Left forelimb (tissue), 1 donor: ENCODE data around the gene TNRC6A.
"Not testable (repeated sequence)": the region's sequence is repeated elsewhere in the genome, so short reads cannot be mapped to it uniquely, and the experiment has no call there.

ENCODE experiments used
- DNase-seq: peaks from one replicate; pipeline ENCODE4 v3.0.0-alpha.2; 2018; ENCODE audit warnings: low spot score

TNRC6A gene

DNA sequence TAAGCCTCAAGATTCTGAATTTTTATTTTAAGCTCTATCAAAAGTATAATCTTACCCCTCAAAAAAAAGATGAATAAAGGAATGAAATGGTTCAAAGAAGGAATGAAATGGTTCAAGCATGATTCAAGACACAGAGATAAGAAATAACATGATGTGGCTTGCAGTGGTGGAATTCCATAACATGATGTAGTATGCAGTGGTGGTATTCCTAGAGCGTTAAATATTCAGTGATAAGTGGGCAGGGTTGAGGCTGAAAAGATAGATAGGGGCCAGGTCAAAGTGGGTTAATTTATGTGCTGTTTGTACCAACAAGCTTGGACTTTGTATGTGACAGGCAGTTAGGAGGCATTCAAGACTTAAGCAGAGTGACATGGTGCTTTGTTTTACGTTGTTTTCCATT lies 29.6 kb downstream of the TNRC6A start:
- no peak for DNase-seq

DNA sequence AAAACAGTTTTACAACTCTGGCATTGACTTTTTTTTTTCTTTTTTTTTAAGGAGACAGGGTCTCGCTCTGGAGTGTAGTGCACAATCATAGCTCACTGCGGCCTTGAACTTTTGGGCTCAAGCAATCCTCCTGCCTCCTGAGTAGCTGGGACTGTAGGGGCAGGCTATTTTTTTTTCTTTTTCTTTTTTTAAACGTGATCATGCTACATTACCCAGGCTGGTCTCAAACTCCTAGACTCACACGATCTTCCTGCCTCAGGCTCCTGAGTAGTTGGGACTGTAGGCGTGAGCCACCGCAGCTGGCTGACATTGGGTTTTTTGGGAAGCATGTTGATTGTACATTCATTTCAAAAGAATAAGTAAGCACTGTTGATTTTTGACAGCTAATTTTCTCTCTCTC lies 32.1 kb downstream of the TNRC6A start:
- DNase-seq, result no peak

DNA sequence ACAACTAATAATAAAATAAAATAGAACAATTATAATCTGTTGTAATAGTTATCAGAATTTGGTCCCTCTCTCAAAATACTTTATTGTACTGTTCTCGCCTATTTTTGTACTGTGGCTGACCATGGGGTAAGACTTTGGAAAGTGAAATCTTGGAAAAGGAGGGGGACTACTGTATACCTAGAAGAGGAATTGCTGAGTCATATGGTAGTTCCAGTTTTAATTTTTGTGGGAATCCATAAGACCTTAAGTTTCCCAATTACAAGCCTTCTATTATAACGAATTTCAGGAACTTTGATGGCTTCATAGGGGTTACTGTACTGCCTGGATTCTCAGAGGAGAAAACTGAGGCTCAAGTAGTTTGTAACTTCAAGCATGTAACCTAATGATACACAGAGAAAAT lies 35.5 kb downstream of the TNRC6A start:
- no peak for DNase-seq

DNA sequence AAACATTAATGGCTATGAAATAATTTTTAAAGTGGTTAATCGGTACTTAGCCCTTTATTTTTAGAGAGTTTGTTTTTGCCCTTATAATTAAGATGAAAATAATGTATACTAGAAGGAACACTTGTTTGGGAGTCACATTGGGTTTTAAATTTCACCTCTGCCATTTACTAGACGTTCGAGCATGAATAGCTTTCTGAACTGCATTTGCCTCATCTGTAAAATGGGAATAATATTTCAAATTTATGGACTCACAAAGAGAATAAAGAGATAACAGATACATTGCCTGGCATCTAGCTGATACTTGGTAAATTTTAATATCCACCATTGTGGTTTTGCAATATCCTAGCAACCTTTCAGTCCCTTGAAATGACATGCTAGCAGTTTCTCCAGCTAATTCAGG lies 36.6 kb downstream of the TNRC6A start:
- DNase-seq, result no peak

DNA sequence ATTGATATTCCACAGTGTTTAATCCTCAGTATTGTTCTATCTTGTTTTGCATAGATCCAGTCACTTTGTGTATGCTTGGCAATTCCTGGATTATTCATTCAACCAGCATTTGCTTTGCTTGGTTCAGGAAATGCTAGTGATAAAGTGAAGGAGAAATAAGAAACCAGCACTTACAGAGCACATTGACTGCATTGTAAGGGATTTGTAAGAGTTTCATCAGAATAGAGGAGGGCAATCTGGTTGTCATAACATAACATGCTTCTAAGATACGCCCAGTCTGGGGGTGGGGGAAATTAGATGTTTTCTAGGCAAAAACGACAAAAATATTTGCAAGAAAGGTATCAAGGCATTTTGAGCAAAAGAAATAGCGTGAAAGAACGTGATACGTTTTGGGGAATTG lies 40.4 kb downstream of the TNRC6A start:
- no peak for DNase-seq

DNA sequence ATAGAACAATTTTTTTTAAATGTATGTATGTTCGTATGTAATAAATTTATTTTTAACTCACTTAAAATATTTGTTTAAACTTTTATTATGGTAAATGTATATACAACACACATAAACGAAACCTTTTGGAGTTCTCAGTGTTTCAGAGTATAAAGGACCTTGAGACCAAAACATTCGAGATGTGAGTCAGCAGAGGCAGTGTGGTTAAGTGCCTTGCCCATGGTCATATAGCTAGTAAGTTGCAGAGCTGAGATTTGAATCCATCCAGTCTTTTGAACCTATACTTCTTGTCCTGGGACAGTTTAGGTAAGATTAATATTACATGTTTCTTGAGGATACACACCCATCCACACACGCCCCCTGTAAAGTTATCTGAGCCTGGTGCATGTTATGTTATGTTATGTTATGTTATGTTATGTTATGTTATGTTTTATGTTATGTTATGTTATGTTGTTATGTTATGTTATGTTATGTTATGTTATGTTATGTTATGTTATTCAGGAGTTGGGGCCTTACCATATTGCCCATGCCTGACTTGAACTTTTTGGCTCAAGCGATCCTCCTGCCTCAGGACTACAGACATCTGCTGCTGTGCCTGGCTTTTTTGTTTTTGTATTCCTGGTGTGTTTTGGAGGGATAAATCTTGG lies 41.8 kb downstream of the TNRC6A start:
- DNase-seq, result no peak

DNA sequence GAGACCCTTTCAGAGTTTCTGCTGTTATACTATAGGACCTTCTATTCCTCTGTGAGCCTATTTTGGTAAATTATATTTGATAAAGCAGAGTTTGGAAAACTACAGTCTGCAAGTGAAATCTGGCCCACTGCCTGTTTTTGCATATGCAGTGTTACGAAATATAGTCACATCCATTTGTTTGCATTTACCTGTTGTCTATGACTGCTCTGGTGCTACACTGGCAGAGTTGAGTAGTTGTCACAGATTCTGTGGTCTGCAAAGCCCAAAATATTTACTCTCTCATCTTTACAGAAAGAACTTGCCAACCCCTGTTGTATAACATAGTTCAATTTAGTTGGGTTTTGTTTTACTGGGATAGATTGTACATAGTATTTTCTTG lies 42.3 kb downstream of the TNRC6A start:
- no peak for DNase-seq

DNA sequence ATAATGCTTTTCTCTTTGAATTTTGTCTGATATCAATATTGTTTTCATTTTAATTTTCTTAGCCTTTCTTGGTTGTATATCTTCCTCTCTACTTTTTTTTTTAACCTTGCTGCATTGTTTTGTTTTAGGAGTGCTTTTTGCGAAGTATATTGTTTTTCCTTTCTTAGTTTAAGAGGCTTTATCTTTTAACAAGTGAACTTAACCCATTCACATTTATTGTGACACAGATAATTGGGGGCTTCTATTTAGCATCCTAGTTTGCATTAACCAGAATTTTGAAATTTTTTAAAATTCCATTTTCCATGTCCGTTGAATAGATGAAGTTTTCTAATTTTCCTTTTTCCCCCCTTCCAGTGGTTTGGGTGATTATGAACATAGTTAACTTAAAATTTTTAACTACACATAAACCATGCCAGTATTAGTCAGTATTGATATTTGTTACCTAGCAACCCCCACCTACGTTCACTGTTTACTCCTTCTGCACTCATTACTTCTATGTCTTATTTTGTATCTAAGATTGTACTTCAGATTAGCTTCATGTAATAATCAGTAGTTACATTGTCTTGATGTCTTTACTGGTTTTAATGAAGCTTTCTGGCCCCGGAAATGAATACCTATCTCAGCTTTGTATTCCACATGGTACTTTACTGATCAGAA lies 44.4 kb downstream of the TNRC6A start:
- no peak for DNase-seq

DNA sequence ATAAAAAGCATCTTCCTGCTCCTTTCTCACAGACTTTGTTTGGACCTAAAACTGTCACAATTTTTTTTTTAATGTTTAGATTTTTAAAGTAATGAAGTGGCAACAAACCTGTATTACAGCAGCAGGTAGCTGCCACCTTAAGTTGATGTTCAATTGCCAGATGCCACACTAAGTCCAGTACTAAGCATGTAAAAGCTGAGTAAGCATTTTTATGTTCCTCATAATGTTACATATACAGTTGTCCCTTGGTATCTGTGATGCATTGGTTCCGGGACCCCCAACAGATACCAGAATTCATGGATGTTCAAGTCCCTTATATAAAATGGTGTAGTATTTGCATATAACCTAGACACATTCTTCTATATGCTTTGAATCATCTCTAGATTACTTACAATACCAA lies 45.1 kb downstream of the TNRC6A start:
- DNase-seq, result no peak

DNA sequence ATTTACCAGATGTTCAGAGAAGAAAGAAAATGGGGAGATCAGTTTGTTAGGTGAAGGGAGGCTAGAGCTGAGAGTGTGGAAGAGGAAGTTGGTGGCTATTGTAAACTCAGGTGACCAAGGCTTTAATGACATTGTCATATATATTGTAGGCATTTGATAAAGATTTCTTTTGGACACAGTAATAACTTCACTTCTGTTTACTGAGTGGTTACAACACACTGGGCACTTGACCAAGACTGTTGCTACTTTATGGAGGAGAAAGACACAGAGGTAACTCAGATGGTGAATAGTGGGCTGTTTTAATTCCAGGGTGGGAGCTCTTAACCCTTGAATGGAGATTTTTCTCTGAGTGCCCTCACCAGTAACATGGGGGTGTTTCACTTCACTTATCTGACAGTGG lies 46.0 kb downstream of the TNRC6A start:
- DNase-seq, result no peak

DNA sequence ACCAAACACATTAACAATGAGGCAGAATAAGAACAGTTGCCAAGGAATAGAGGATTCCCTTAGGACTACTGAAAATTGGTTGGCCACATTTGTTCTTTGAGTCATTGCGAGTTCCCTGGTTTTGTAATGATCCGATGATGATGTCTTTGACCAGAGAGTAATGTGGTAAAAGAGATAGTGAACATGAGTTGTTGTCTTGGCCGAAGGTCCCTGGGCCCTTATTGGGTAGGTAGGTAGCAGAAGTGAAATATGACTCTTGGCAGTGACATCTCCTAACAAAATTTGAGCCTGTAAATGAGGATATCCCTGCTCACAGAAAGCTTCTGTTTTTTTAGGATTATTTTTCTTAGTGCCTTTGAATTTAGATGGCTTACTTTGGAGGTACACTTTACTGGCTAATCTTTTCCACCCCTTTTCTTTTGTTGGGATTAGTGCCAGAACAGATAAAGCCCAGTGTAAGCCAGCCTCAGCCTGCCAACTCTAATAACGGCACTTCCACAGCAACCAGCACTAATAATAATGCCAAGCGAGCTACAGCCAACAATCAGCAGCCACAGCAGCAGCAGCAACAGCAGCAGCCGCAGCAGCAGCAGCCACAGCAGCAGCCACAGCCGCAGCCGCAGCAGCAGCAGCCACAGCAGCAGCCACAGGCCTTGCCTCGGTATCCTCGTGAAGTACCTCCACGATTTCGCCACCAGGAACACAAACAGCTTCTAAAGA lies 47.2 kb downstream of the TNRC6A start:
- DNase-seq, result no peak

DNA sequence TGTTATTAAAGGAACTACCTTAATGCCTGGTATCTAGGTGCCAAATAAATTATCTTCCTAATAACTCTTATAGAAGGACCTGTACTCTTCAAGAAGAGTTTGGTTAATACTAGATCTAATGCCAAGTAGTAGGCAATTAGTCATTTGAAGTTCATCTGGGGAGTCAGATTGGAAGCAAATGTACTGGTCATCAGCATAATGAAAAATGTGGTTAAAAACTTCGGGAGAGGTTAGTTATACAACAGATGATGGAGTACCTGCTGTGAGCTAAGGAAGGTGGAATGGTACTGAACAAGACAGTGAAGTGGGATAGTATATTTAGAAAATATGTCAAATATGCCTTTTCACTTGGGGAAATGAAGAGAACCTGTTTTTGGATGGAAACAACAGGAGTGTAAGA lies 49.2 kb downstream of the TNRC6A start:
- DNase-seq, result no peak

DNA sequence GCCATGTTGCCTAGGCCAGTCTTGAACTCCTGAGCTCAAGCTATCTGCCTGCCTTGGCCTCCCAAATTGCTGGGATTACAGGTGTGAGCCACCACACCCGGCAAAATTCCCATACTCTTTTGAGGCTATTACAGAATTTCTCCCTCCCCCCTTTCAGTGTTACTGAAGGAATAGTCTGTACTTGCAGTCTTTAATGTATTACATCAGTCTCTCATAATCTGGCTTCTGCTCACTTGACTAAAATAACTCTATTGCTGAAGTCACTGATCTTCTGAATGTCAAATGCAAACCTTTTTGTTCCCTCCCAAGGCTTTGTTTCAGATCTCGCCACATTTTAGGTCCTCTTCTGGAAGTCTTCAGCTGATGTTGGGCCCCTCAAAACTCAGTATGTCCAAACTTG lies 51.8 kb downstream of the TNRC6A start:
- DNase-seq, result no peak

DNA sequence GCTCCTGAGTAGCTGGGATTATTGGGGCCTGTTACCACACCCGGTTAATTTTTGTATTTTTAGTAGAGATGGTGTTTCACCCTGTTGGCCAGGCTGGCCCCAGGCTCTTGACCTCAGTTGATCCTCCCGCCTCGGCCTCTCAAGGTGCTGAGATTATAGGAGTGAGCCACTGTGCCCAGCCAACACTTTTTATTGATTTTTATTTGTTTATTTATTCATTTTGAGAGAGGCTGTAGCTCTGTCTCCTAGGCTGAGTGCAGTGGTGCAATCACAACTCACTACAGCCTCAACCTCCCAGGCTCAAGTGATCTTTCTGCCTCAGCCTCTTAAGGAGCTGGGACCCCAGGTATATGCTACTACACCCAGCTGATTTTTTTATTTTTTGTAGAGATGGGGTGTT lies 54.7 kb downstream of the TNRC6A start:
- no peak for DNase-seq

DNA sequence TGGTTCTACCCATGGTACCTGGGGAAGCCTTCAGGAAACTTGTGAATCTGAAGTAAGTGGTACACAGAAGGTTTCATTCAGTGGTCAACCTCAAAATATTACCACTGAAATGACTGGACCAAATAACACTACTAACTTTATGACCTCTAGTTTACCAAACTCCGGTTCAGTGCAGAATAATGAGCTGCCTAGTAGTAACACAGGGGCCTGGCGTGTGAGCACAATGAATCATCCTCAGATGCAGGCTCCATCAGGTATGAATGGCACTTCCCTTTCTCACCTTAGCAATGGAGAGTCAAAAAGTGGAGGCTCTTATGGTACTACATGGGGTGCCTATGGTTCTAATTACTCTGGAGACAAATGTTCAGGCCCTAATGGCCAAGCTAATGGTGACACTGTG lies 60.4 kb downstream of the TNRC6A start:
- DNase-seq, result no peak

DNA sequence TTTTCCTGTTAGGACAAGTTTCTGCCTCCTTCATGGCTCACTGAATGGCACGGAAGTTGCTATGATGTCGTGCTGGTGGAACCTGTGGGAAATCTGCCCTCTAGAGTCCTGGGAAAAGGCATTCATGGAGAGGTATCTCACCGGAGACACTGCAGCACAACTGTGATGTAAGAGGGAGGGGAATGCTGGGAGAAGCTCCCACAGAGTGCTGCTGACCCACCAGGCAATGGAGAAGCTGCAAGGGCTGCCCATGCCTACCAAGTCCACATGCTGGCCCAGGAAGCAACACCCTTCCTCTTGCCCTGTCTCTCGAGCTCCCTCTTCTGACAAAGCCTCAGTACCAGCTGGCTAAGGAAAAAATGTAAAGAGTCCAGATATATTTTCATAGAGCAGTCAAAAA lies 71.1 kb downstream of the TNRC6A start:
- DNase-seq, result no peak

DNA sequence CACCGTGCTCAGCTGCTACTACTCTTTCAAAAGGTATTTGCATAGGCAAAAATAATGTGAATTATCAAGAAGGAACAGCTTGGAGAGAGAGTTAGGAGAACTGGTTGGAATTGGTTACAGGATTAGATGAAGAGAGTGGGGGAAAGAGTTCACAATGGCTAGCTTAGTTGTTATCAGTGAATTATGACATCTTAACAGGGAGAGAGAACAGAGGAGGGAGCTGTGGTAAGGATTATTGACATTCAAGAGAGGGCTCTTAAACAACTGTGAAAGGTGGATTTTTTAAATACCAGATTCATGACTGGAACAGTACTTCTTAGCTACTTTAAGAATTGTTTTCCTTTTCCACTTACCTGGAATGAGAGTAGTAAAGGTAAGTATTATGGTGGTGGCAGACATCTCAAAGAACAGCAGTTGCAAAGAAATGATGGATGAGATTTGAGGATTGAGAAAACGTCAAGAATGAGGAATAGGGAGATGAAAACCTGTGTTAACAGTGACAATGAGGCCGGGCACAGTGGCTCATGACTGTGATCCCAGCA lies 72.4 kb downstream of the TNRC6A start:
- no peak for DNase-seq

DNA sequence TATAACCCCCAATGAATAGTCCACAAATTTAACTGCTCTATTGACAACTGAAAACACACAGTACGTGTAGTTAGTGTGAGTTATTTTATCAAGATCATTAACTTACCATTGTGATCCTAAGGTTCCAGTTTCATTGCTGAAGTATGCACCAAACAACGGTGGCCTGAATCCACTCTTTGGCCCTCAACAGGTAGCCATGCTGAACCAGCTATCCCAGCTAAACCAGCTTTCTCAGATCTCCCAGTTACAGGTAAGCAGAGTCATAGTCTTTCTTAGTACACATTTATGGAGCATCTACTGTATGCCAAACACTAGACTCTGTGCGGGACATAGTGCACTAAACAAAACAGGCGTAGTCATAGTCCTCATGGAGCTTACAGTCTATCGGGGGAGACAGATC lies 76.0 kb downstream of the TNRC6A start:
- DNase-seq, result no peak

DNA sequence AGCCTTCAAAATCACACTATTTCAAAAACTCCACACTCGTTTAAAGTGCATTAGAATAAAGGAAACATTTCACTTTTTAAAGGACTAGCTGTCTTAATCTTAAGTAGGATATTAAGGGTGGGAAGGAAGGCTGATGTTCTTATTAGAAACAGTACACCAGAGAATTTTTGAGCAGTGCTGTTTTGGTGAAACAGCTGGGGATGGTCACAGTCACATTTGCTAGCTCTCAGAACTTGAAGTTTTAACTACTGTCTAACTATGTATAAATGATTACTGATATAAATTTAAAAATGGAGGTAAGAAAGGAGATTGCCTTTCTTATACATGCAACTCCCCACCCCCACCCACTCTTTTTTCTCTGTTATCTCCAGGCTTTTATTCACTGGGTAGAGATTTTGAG lies 77.8 kb downstream of the TNRC6A start:
- no peak for DNase-seq

DNA sequence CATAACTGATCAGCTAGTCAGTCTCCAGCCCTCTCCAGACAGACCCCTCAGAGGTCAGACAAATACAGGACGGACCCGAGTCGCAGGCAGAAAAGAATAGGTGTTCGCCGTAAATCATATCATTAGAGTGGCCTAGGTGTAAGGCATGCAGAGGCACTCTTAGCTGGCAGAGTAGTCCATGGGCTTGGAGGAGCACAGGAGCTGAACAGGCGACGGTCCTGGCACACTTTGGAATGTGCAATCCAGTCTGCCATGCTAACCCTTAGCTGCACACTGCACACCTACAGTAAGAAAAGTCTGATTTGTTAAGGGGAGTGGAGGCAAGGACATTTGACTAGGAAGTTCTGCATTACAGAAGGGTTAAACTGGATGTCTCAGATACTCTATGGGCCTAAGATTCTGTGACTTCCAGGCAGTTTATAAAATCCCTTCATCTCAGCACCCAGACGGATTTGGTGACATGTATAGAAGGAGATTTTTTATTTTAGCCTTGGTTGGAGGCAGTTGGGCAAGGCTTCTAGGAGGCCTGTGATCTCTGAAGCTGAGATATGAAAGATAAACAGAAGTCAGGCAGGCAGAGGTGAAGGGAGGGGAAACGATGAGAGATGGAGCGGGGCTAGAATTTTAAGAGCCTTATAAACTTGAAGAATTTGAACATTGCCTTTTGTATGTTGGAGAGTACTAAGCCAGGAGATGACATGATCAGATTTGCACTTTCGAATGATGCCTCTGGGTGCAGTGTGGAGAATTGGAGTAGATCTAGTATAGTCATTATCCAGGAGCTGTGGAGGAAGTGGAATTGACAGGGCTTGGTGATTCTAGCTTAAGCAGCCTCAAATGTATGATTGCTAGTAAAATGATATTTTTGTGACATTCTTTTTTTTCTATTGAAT lies 81.7 kb downstream of the TNRC6A start:
- no peak for DNase-seq

DNA sequence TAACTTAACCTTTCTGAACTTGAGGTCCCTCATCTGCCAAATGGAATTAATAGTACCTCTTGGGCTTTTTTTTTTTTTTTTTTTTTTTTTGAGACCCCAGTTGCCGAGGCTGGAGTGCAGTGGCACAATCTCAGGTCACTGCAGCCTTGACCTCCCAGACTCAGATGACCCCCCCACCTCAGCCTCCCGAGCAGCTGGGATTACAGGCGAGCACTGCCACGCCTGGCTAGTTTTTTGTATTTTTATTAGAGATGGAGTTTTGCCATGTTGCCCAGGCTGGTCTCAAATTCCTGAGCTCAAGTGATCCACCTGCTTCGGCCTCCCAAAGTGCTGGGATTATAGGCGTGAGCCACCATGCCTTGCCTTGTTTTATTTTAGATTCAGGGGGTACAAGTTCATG lies 83.4 kb downstream of the TNRC6A start:
- DNase-seq, result not testable (repeated sequence)

DNA sequence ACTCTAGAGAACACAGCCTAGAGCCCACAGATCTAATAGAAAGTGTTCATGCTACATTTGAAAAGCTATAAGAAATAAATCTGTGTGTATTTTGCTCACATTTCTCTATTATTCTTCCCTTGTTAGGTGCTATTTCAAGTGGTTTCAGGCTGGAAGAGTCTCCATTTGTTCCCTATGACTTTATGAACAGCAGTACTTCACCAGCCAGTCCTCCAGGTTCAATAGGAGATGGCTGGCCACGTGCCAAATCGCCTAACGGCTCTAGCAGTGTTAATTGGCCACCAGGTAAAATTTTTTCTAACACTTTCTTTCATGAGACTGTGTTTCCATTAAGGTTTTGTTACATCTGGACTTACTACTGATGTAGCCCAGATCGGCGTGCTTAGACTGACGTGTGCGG lies 85.6 kb downstream of the TNRC6A start:
- no peak for DNase-seq
